OCI-LY1 (cell line): ENCODE results near the gene TTLL5.

Source experiments
- H2AFZ ChIP-seq: fragments of 200-600 bp; sonication (generic), shearing (Covaris generic); 2 replicates; pipeline ENCODE4 v1.6.0; 2014; ENCODE audit warnings: antibody characterized with exemption, mild to moderate bottlenecking, low read length
- H3F3A ChIP-seq: fragments of 200-600 bp; sonication (generic), shearing (Covaris generic); 2 replicates; pipeline ENCODE4 v1.6.0; 2014; ENCODE audit warnings: mild to moderate bottlenecking, antibody characterized with exemption, low read length, moderate library complexity; ENCODE audit not compliant: insufficient read depth
- H3K27ac ChIP-seq: fragments of 200-600 bp; sonication (generic); 2 replicates; pipeline ENCODE4 v1.5.1; 2014; ENCODE audit warnings: low read length, mixed run types, mild to moderate bottlenecking, low read depth; ENCODE audit not compliant: poor library complexity, severe bottlenecking
- H3K27me3 ChIP-seq: fragments of 200-600 bp; sonication (generic); 2 replicates; pipeline ENCODE4 v1.6.0; 2014; ENCODE audit warnings: antibody characterized with exemption, mild to moderate bottlenecking, low read length, moderate library complexity; ENCODE audit not compliant: insufficient read depth
- H3K36me3 ChIP-seq: fragments of 200-600 bp; sonication (generic); 2 replicates; pipeline ENCODE4 v1.6.1; 2014; ENCODE audit warnings: mild to moderate bottlenecking, antibody characterized with exemption, low read length, moderate library complexity, mixed read lengths; ENCODE audit not compliant: insufficient read depth
- H3K4me1 ChIP-seq: fragments of 200-600 bp; sonication (generic); 2 replicates; pipeline ENCODE4 v1.5.1; 2014; ENCODE audit warnings: mild to moderate bottlenecking, low read length, moderate library complexity; ENCODE audit not compliant: insufficient read depth, severe bottlenecking
- H3K4me2 ChIP-seq: fragments of 200-600 bp; sonication (generic), shearing (Covaris generic); 2 replicates; pipeline ENCODE4 v1.6.1; 2014; ENCODE audit warnings: low read length
- H3K4me3 ChIP-seq: fragments of 200-600 bp; sonication (generic); 2 replicates; pipeline ENCODE4 v1.5.1; 2014; ENCODE audit warnings: low read length, low read depth, mild to moderate bottlenecking, mixed read lengths; ENCODE audit not compliant: poor library complexity, severe bottlenecking
- H3K79me2 ChIP-seq: fragments of 200-600 bp; shearing (Covaris generic); 2 replicates; pipeline ENCODE4 v1.6.1; 2016; ENCODE audit warnings: mixed run types, low read length, mixed read lengths; ENCODE audit not compliant: insufficient read depth
- H3K9ac ChIP-seq: fragments of 200-600 bp; sonication (generic), shearing (Covaris generic); 2 replicates; pipeline ENCODE4 v1.6.1; 2014; ENCODE audit warnings: mild to moderate bottlenecking, low read length, mixed read lengths
- H3K9me2 ChIP-seq: fragments of 200-600 bp; sonication (generic), shearing (Covaris generic); 2 replicates; pipeline ENCODE4 v1.6.1; 2014; ENCODE audit warnings: low read depth, mild to moderate bottlenecking, low read length, mixed read lengths
- H3K9me3 ChIP-seq: fragments of 200-600 bp; shearing (Covaris generic); 2 replicates; pipeline ENCODE4 v1.6.1; 2014; ENCODE audit warnings: low read length, mixed read lengths
- H4K20me1 ChIP-seq: fragments of 200-600 bp; sonication (generic), shearing (Covaris generic); 2 replicates; pipeline ENCODE4 v1.6.0; 2016; ENCODE audit warnings: mild to moderate bottlenecking, low read length; ENCODE audit not compliant: insufficient read depth
- EZH2 ChIP-seq: fragments of 200-600 bp; sonication (generic), shearing (Covaris generic); IDR thresholded peaks from 2 replicates; pipeline ENCODE4 v1.8.0; 2017; ENCODE audit warnings: borderline replicate concordance, mixed run types, mild to moderate bottlenecking, antibody characterized with exemption, low read length, moderate library complexity, mixed read lengths
- TF ChIP-seq, protein P1 (sequence below): fragments of 200-600 bp; sonication (generic), shearing (Covaris generic); IDR thresholded peaks from 2 replicates; pipeline ENCODE4 v1.5.1; 2017; ENCODE audit warnings: mild to moderate bottlenecking, antibody characterized with exemption, low read length, moderate library complexity, mixed read lengths

The TTLL5 gene

DNA sequence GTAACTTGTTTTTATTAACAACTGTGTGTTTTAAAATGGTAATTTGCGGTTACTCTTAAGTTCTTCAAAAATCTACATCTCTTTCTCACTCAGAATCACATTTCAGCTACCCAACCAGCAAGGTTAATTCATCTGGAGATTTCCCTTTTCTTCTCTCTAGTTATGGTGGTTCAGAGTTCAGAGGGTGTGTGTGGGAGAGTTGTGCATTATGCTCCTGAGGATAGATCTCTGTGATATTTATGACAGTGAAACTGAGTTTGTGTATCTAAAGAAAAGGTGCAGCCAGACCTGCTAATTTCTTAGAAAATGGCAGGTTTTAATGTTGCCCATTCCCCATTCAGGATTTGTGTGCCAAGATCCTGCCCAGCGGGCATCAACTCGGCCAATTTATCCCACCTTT lies 73.8 kb downstream of the TTLL5 start:
- no peak for TF ChIP-seq EZH2
- TF ChIP-seq, protein P1, sequence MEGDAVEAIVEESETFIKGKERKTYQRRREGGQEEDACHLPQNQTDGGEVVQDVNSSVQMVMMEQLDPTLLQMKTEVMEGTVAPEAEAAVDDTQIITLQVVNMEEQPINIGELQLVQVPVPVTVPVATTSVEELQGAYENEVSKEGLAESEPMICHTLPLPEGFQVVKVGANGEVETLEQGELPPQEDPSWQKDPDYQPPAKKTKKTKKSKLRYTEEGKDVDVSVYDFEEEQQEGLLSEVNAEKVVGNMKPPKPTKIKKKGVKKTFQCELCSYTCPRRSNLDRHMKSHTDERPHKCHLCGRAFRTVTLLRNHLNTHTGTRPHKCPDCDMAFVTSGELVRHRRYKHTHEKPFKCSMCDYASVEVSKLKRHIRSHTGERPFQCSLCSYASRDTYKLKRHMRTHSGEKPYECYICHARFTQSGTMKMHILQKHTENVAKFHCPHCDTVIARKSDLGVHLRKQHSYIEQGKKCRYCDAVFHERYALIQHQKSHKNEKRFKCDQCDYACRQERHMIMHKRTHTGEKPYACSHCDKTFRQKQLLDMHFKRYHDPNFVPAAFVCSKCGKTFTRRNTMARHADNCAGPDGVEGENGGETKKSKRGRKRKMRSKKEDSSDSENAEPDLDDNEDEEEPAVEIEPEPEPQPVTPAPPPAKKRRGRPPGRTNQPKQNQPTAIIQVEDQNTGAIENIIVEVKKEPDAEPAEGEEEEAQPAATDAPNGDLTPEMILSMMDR = no peak
- H2AFZ ChIP-seq = no peak overlapping the region

DNA sequence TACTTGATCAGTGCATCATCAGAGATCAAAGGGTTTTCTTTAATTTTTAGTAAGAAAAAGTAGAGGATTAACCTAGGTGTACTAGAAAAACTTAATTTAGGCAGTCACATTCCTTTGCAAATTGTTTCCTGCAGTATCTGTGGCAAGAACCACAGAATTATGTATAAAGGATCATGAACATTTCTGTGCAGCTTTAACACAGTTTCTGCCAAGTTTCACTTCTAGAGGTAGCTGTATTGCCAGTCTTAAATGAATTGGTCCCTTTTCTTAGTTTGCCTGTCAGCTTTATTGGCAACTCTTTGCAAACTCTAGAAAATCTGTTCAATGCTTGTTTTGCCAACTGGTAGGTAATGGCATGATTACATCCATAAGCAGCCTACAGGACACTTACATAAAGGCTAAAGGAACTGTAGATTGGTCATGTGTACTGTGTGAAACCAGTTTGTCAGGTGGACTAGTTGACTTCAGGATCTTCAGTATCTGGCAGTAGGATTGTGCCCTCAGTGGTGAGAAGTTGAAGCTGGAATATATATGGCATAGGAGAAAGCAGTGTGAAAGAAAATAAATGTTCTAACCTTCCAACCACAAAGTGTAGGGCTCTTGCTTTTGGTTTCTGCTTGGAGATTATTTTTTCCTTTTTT lies 75.9 kb downstream of the TTLL5 start:
- peaks cover 3% of the 10 kb centered on the region; the same call in 1 of the 2 replicates for H3K36me3 ChIP-seq
- no peak overlapping the region for H3K4me2 ChIP-seq
- H2AFZ ChIP-seq = no peak overlapping the region
- no peaks in the 10 kb centered on the region for H3K9me3 ChIP-seq
- no peak for TF ChIP-seq EZH2
- TF ChIP-seq, protein P1 = no peak
- H3K4me3 ChIP-seq = no peak overlapping the region
- no peaks in the 10 kb centered on the region for H3K27me3 ChIP-seq
- no peaks in the 10 kb centered on the region for H3F3A ChIP-seq
- H3K4me1 ChIP-seq = no peaks in the 10 kb centered on the region
- no peaks in the 10 kb centered on the region for H3K9me2 ChIP-seq
- no peak overlapping the region for H3K9ac ChIP-seq
- no peak overlapping the region for H3K27ac ChIP-seq
- no peaks in the 10 kb centered on the region for H4K20me1 ChIP-seq
- no peaks in the 10 kb centered on the region for H3K79me2 ChIP-seq

More for the DNA sequence above, 73.8 kb downstream of the TTLL5 start:
- Histone ChIP-seq H3K4me1 (no peaks in the 10 kb centered on the region), H4K20me1 (no peaks in the 10 kb centered on the region), H3K9me3 (no peaks in the 10 kb centered on the region), H3K9me2 (no peaks in the 10 kb centered on the region), H3K36me3 (peaks cover 3% of the 10 kb centered on the region; the same call in 1 of the 2 replicates), H3K27ac (no peak overlapping the region), H3K27me3 (no peaks in the 10 kb centered on the region), H3K4me3 (no peak overlapping the region), H3F3A (no peaks in the 10 kb centered on the region), H3K9ac (no peak overlapping the region), H3K4me2 (no peak overlapping the region), H3K79me2 (no peaks in the 10 kb centered on the region)

DNA sequence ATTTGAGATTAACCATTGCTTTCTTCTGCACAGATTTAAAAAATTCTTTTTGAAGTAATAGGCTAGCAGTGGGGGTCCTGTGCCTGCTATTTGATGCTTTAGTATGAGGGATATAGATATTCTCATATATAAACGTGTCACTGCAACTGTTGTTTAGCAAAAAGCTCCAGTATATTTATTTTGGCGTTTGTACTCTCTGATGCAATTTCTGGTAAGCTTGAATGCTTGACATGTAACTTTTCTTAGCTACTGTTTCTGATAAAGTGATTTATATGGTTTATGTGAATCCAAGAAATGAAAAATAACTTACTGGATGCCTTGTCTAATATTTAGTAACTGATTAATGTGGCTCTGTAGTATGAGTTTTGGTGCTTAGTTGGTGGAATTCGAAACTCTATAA lies 77.1 kb downstream of the TTLL5 start:
- H3K4me1 ChIP-seq = no peaks in the 10 kb centered on the region
- peaks cover 6% of the 10 kb centered on the region; the same call in 1 of the 2 replicates for H3K36me3 ChIP-seq
- TF ChIP-seq, protein P1 = no peak
- no peak for TF ChIP-seq EZH2
- no peak overlapping the region for H3K4me3 ChIP-seq
- H3K9me3 ChIP-seq = no peaks in the 10 kb centered on the region
- no peak overlapping the region for H2AFZ ChIP-seq
- no peak overlapping the region for H3K9ac ChIP-seq
- no peaks in the 10 kb centered on the region for H3K79me2 ChIP-seq
- no peak overlapping the region for H3K4me2 ChIP-seq
- H3K27ac ChIP-seq = no peak overlapping the region
- no peaks in the 10 kb centered on the region for H3F3A ChIP-seq
- H3K9me2 ChIP-seq = no peaks in the 10 kb centered on the region
- H4K20me1 ChIP-seq = no peaks in the 10 kb centered on the region
- H3K27me3 ChIP-seq = no peaks in the 10 kb centered on the region
